CD4-positive, alpha-beta T cell treated with Interleukin-12 subunit alpha and Interleukin-12 subunit beta, for 1 hour (primary cell): ENCODE results near the gene LRP8.

Source experiments
- DNase-seq: peaks from one replicate; pipeline ENCODE4 v3.0.0-alpha.2; 2020

The LRP8 gene

GRCh38 chr1:53321366-53321765 lies 6.5 kb downstream of the LRP8 start:
- DNase-seq: no peak

- DNase-seq: no peak
These were observed 7.2 kb downstream of the LRP8 start for GRCh38 chr1:53320646-53321045.

- DNase-seq: no peak
These were observed 8.4 kb downstream of the LRP8 start for GRCh38 chr1:53319296-53320101.

- DNase-seq: no peak
These were observed 10.0 kb downstream of the LRP8 start for GRCh38 chr1:53317646-53318539.

- DNase-seq: no peak
These were observed 10.9 kb downstream of the LRP8 start for GRCh38 chr1:53316766-53317581.

- no peak for DNase-seq
These were observed 11.5 kb downstream of the LRP8 start for GRCh38 chr1:53316424-53316765.

GRCh38 chr1:53315456-53316423 lies 12.1 kb downstream of the LRP8 start:
- DNase-seq: no peak

GRCh38 chr1:53315046-53315445 lies 12.8 kb downstream of the LRP8 start:
- no peak for DNase-seq

GRCh38 chr1:53314606-53315005 lies 13.3 kb downstream of the LRP8 start:
- DNase-seq: no peak

- no peak for DNase-seq
These were observed 13.8 kb downstream of the LRP8 start for GRCh38 chr1:53314096-53314495.

- no peak for DNase-seq
These were observed 14.3 kb downstream of the LRP8 start for GRCh38 chr1:53313556-53313955.

- DNase-seq: no peak
These were observed 16.1 kb downstream of the LRP8 start for GRCh38 chr1:53311702-53312305.

- DNase-seq: no peak
These were observed 16.8 kb downstream of the LRP8 start for GRCh38 chr1:53310847-53311681.

GRCh38 chr1:53309802-53310201 lies 18.1 kb downstream of the LRP8 start:
- no peak for DNase-seq

- DNase-seq: no peak
These were observed 19.4 kb downstream of the LRP8 start for GRCh38 chr1:53308506-53308905.

- DNase-seq: no peak
These were observed 20.8 kb downstream of the LRP8 start for GRCh38 chr1:53307037-53307436.

- DNase-seq: no peak
These were observed 21.7 kb downstream of the LRP8 start for GRCh38 chr1:53306168-53306567.

GRCh38 chr1:53305650-53306049 lies 22.2 kb downstream of the LRP8 start:
- DNase-seq: no peak

- no peak for DNase-seq
These were observed 23.3 kb downstream of the LRP8 start for GRCh38 chr1:53304527-53304926.

GRCh38 chr1:53303726-53304515 lies 23.9 kb downstream of the LRP8 start:
- no peak for DNase-seq
